Upper lobe of left lung (tissue), 6 donors: ENCODE measurements around the gene MINDY1. TPM values are rescaled to one million over a fixed set of nuclear protein-coding genes. Genes with fewer than 3 reads are reported as not detected.

Source experiments
- ATAC-seq, 2 donors: fragments of 200-7000 bp; cut with Tn5 transposase; one replicate each; pipeline ENCODE4 v1.9.1; 2022; ENCODE audit warnings: mild to moderate bottlenecking in 2 of 2, moderate library complexity in 2 of 2; ENCODE audit not compliant: low FRiP score in 2 of 2
- DNase-seq, 2 donors: peaks; one replicate each; pipeline ENCODE4 v3.0.0-alpha.2; 2019 to 2020
- H3K27ac ChIP-seq, 4 donors: fragments of 200-600 bp; sonication (generic); one replicate each; pipeline ENCODE4 v1.5.1; 2016 to 2019
- H3K27me3 ChIP-seq, 4 donors: fragments of 200-600 bp; sonication (generic); one replicate each; pipeline ENCODE4 v1.5.1; 2017 to 2019
- H3K36me3 ChIP-seq, 4 donors: fragments of 200-600 bp; sonication (generic); one replicate each; pipeline ENCODE4 v1.5.1; 2016 to 2019
- H3K4me1 ChIP-seq, 4 donors: fragments of 200-600 bp; sonication (generic); one replicate each; pipeline ENCODE4 v1.5.1; 2018 to 2019
- H3K4me3 ChIP-seq, 4 donors: fragments of 200-600 bp; sonication (generic); one replicate each; pipeline ENCODE4 v1.5.1; 2017 to 2019; ENCODE audit warnings: mild to moderate bottlenecking in 2 of 4, moderate library complexity in 1 of 4
- H3K9me3 ChIP-seq, 4 donors: fragments of 200-600 bp; sonication (generic); one replicate each; pipeline ENCODE4 v1.5.1; 2018 to 2019
- EP300 ChIP-seq, 4 donors: sonication (generic); formaldehyde crosslinking; IDR thresholded peaks; one replicate each; pipeline ENCODE4 v1.5.1; 2017; ENCODE audit warnings: antibody characterized with exemption in 4 of 4, control low read depth in 2 of 4
- POLR2A ChIP-seq, 4 donors: fragments of 450-650 bp; IDR thresholded peaks; one replicate each; pipeline ENCODE4 v1.5.1; 2016 to 2017; ENCODE audit warnings: antibody characterized with exemption in 4 of 4, mild to moderate bottlenecking in 2 of 4
- POLR2AphosphoS5 ChIP-seq, 2 donors: sonication (generic); formaldehyde crosslinking; IDR thresholded peaks; one replicate each; pipeline ENCODE4 v1.5.1; 2017; ENCODE audit warnings: antibody characterized with exemption in 2 of 2
- WGBS, 2 donors: methylation state at CpG; one replicate each; pipeline ENCODE4 v1.1.5; 2017 to 2018; 5-methylcytosine and 5-hydroxymethylcytosine counted together
- total RNA-seq, 6 donors: library from RNA; depleted of rRNA in 4 of 6; stranded (reverse); fragments of >200 nt in 4 of 6; gene quantifications; one replicate each; pipeline versions ENCODE4 v1.1.0 to v1.2.1, GENCODE V29; 2016 to 2021
- TF ChIP-seq, protein P1 (sequence below), 6 experiments: fragments of 450-650 bp in 4 of 6; fragments of 200-600 bp in 2 of 6; sonication (generic) in 2 of 6; IDR thresholded peaks; one replicate each; pipeline ENCODE4 v1.5.1; 2016 to 2019; ENCODE audit warnings: antibody characterized with exemption in 6 of 6
- donor health status: DM: no; HTN: no; CAD: no; lungs with moderate emphysema.
- donor health status: DM: no; HTN: yes; CAD: no; lungs with severe emphysema.

MINDY1 gene
- total RNA-seq, 6 donors from 2014 or later: 14.5 to 34.3 (median 26.9) TPM

DNA sequence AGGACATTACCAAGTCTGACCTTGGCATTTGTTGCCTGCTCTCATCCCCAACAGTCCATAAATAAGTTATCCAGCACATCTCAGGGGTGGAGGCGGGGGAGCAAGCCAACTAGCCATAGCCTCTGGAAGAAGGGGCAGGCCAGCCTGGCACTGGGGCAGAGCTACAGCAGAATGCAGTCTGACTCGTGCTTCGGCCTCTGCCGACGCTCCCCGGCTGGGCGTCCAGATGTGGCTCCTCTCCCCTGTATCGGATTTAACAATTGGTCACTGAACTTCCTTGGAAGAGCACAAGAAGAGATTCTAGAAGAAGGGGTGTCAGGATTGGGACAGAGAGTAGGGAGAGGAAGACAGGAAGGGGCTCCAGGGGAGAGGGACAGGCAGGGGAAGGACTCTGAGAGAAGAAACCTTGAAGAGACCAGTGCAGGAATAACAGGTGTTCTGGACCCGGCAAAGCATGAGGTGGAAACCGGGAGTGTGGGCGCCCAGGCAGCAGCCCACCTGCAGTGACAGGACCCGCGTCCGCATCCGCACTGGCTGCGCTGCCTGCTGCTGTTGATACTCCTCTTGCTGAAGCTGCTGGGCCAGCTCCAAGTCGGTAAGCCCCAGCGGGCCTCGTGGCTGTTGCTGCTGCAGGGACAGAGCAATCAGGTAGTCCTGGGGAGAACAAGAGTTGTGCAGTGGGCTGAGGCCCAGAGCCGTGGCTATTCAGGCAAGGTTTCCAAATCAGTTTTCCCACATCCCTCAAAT lies 9.4 kb downstream of the MINDY1 start:
- H3K27me3 ChIP-seq: no peaks in the 10 kb centered on the region
- H3K9me3 ChIP-seq: no peaks in the 10 kb centered on the region
- peaks cover 15 to 57% (median 32%) of the 10 kb centered on the region in 4 donors for H3K36me3 ChIP-seq
- WGBS, 2 donors: 84 to 90% methylated on average over 18 to 20 of the region's 20 CpGs
- peak in 1 of 2 donors; percentile 64 for DNase-seq
- no peak overlapping the region for H3K27ac ChIP-seq
- no peak for ATAC-seq
- no peak overlapping the region for H3K4me3 ChIP-seq
- no peak for TF ChIP-seq EP300 (IDR thresholded peaks at IDR 0.05)
- no peak for TF ChIP-seq POLR2A (IDR thresholded peaks at IDR 0.05)
- TF ChIP-seq, protein P1, sequence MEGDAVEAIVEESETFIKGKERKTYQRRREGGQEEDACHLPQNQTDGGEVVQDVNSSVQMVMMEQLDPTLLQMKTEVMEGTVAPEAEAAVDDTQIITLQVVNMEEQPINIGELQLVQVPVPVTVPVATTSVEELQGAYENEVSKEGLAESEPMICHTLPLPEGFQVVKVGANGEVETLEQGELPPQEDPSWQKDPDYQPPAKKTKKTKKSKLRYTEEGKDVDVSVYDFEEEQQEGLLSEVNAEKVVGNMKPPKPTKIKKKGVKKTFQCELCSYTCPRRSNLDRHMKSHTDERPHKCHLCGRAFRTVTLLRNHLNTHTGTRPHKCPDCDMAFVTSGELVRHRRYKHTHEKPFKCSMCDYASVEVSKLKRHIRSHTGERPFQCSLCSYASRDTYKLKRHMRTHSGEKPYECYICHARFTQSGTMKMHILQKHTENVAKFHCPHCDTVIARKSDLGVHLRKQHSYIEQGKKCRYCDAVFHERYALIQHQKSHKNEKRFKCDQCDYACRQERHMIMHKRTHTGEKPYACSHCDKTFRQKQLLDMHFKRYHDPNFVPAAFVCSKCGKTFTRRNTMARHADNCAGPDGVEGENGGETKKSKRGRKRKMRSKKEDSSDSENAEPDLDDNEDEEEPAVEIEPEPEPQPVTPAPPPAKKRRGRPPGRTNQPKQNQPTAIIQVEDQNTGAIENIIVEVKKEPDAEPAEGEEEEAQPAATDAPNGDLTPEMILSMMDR (IDR thresholded peaks at IDR 0.05): no peak
- TF ChIP-seq POLR2AphosphoS5 (IDR thresholded peaks at IDR 0.05): no peak
- H3K4me1 ChIP-seq: peaks cover 8 to 25% (median 14%) of the 10 kb centered on the region in 4 donors

DNA sequence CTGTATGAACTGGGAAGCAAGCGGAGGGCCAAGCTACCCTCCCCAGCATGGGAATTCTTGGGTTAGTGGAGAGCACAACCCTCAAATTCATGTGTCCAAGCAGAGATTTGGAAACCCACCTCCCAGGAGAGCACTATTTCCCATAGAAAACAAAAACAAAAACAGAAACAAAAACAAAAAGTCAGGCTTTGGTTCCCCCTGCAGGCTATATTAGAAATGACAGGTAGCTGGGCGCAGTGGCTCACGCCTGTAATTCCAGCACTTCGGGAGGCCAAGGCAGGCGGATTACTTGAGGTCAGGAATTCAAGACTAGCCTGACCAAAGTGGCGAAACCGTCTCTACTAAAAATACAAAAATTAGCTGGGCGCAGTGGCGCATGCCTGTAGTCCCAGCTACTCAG lies 10.8 kb downstream of the MINDY1 start:
- no peaks in the 10 kb centered on the region for H3K9me3 ChIP-seq
- no peaks in the 10 kb centered on the region for H3K27me3 ChIP-seq
- TF ChIP-seq, protein P1 (IDR thresholded peaks at IDR 0.05): peak; percentile 77 to 94 (median 84)
- no peak for TF ChIP-seq POLR2AphosphoS5 (IDR thresholded peaks at IDR 0.05)
- peaks cover 6 to 14% (median 12%) of the 10 kb centered on the region in 4 donors for H3K4me1 ChIP-seq
- ATAC-seq (peak in 1 of 2 donors; percentile 78), DNase-seq (peak in 1 of 2 donors; percentile 49)
- 28 to 39% methylated on average over 9 of the region's 9 CpGs for WGBS, 2 donors
- H3K27ac ChIP-seq: peak overlapping the region in 3 of 4 donors; percentile 65 to 77 (median 70)
- peaks cover 15 to 43% (median 30%) of the 10 kb centered on the region in 4 donors for H3K36me3 ChIP-seq
- H3K4me3 ChIP-seq: peak overlapping the region in 2 of 4 donors; percentile 5 to 28

DNA sequence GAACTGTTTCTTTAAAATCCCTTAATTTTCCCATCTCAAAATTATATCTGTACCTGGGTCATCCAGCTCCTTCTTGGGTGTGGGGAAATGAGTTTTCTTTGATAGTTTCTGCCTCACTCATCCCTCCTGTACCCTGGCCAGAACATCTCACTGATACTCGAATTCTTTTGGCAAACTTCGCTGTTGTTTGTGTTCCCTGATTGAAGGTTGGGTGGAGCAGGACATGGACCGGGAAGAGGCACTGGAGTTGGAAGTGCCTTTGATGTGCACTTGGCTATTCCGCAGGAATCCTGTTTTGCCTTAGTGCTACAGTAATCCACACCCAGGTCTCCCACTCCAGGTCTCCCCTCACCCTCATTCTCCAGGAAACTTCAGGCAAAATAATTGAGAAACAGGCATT lies 11.2 kb downstream of the MINDY1 start:
- peak overlapping the region in 3 of 4 donors; percentile 65 to 77 (median 70) for H3K27ac ChIP-seq
- no peaks in the 10 kb centered on the region for H3K9me3 ChIP-seq
- peak in 1 of 2 donors; percentile 38 for ATAC-seq
- peaks cover 15 to 38% (median 30%) of the 10 kb centered on the region in 4 donors for H3K36me3 ChIP-seq
- H3K27me3 ChIP-seq: no peaks in the 10 kb centered on the region
- peak overlapping the region in 2 of 4 donors; percentile 5 to 28 for H3K4me3 ChIP-seq
- H3K4me1 ChIP-seq: peaks cover 6 to 12% (median 11%) of the 10 kb centered on the region in 4 donors
- no peak for DNase-seq
- WGBS, 2 donors: 44 to 50% methylated on average over 4 of the region's 4 CpGs
- no peak for TF ChIP-seq EP300 (IDR thresholded peaks at IDR 0.05)
- TF ChIP-seq POLR2AphosphoS5 (IDR thresholded peaks at IDR 0.05): no peak
- TF ChIP-seq, protein P1 (IDR thresholded peaks at IDR 0.05): no peak
- TF ChIP-seq POLR2A (IDR thresholded peaks at IDR 0.05): no peak

DNA sequence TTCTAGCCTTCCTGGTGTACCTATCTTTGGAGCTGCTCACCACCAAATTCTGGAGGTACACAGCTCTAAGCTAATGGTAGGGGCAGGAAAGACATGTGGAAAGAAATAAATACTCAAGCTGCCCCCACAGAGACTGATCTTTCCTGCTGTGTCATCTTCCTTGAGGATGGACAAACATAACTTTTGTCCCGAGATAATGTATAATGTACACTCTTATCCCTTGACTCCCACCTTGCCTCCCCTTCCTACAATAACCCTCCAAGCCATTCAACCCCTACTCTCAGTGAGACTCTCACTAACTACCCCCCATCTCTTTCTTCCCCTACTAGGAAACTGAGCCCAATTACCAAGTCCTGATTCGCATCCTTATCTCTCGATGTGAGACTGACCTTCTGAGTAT lies 12.5 kb downstream of the MINDY1 start:
- Histone ChIP-seq H3K4me3 (no peak overlapping the region), H3K27ac (peak overlapping the region in 1 of 4 donors; percentile 77), H3K36me3 (peaks cover 15 to 28% (median 25%) of the 10 kb centered on the region in 4 donors), H3K27me3 (no peaks in the 10 kb centered on the region), H3K4me1 (peaks cover 6 to 12% (median 10%) of the 10 kb centered on the region in 4 donors), H3K9me3 (no peaks in the 10 kb centered on the region)
- 82 to 83% methylated on average over 3 of the region's 3 CpGs for WGBS, 2 donors
- no peak for ATAC-seq
- no peak for TF ChIP-seq EP300 (IDR thresholded peaks at IDR 0.05)
- TF ChIP-seq POLR2AphosphoS5 (IDR thresholded peaks at IDR 0.05): no peak
- TF ChIP-seq POLR2A (IDR thresholded peaks at IDR 0.05): no peak
- TF ChIP-seq, protein P1 (IDR thresholded peaks at IDR 0.05): no peak
- no peak for DNase-seq
